SK-N-SH treated with all-trans-retinoic acid at 6 μM for 48 hours (cell line): ENCODE results near the gene SOX30.

ENCODE experiments used
- ATAC-seq: fragments of 200-7000 bp; cut with Tn5 transposase; 3 replicates; pipeline ENCODE4 v1.9.1; 2020; ENCODE audit warnings: mild to moderate bottlenecking, moderate library complexity
- ARNTL ChIP-seq: fragments of 450-650 bp; formaldehyde crosslinking; IDR thresholded peaks from 2 replicates; pipeline ENCODE4 v1.5.0; 2020; ENCODE audit warnings: low read depth, mild to moderate bottlenecking, moderate library complexity, borderline replicate concordance
- BACH2 ChIP-seq: fragments of 250-450 bp; sonication (Bioruptor Pico); IDR thresholded peaks from 2 replicates; pipeline ENCODE4 v1.9.0; 2021; ENCODE audit warnings: mild to moderate bottlenecking, borderline replicate concordance
- GLIS3 ChIP-seq: fragments of 250-450 bp; sonication (Bioruptor Pico); IDR thresholded peaks from 2 replicates; pipeline ENCODE4 v1.5.0; 2020; ENCODE audit warnings: mild to moderate bottlenecking, moderate library complexity
- POU6F1 ChIP-seq: fragments of 250-450 bp; sonication (Bioruptor Pico); IDR thresholded peaks from 2 replicates; pipeline ENCODE4 v1.8.0; 2021; ENCODE audit warnings: low read depth, mild to moderate bottlenecking, moderate library complexity, borderline replicate concordance
- PPARA ChIP-seq: fragments of 250-450 bp; sonication (Bioruptor Pico); IDR thresholded peaks from 2 replicates; pipeline ENCODE4 v1.5.0; 2020; ENCODE audit warnings: mild to moderate bottlenecking, borderline replicate concordance
- RARB ChIP-seq: fragments of 250-450 bp; sonication (Bioruptor Pico); IDR thresholded peaks from 2 replicates; pipeline ENCODE4 v1.8.0; 2021; ENCODE audit warnings: mild to moderate bottlenecking, moderate library complexity
- SNAI2 ChIP-seq: fragments of 250-450 bp; sonication (Bioruptor Pico); IDR thresholded peaks from 2 replicates; pipeline ENCODE4 v1.5.0; 2020; ENCODE audit warnings: mild to moderate bottlenecking, moderate library complexity
- ZC3H10 ChIP-seq: fragments of 250-450 bp; sonication (Bioruptor Pico); IDR thresholded peaks from 2 replicates; pipeline ENCODE4 v1.5.1; 2021; ENCODE audit warnings: mild to moderate bottlenecking, moderate library complexity
- ZFP3 ChIP-seq: fragments of 250-450 bp; sonication (Bioruptor Pico); IDR thresholded peaks from 2 replicates; pipeline ENCODE4 v1.5.0; 2020; ENCODE audit warnings: mild to moderate bottlenecking, moderate library complexity
- ZFP30 ChIP-seq: fragments of 450-650 bp; formaldehyde crosslinking; IDR thresholded peaks from 2 replicates; pipeline ENCODE4 v1.5.0; 2022; ENCODE audit warnings: mild to moderate bottlenecking, moderate library complexity
- ZNF565 ChIP-seq: fragments of 450-650 bp; formaldehyde crosslinking; conservative IDR thresholded peaks from 2 replicates; pipeline ENCODE4 v1.5.0; 2020; ENCODE audit warnings: low read depth, mild to moderate bottlenecking, moderate library complexity
- ZNF70 ChIP-seq: fragments of 450-650 bp; formaldehyde crosslinking; IDR thresholded peaks from 2 replicates; pipeline ENCODE4 v1.5.0; 2020; ENCODE audit warnings: mild to moderate bottlenecking, moderate library complexity
- ZNF8 ChIP-seq: fragments of 450-650 bp; formaldehyde crosslinking; IDR thresholded peaks from 2 replicates; pipeline ENCODE4 v1.5.0; 2020; ENCODE audit warnings: mild to moderate bottlenecking, moderate library complexity
- TF ChIP-seq, protein P1 (sequence below): fragments of 250-450 bp; sonication (Bioruptor Pico); IDR thresholded peaks from 2 replicates; pipeline ENCODE4 v1.5.0; 2020; ENCODE audit warnings: mild to moderate bottlenecking, moderate library complexity
- TF ChIP-seq, protein P2 (sequence below): fragments of 250-450 bp; sonication (Bioruptor Pico); IDR thresholded peaks from 2 replicates; pipeline ENCODE4 v1.5.1; 2021; ENCODE audit warnings: mild to moderate bottlenecking, moderate library complexity
- TF ChIP-seq, protein P3 (sequence below): fragments of 250-450 bp; sonication (Bioruptor Pico); IDR thresholded peaks from 2 replicates; pipeline ENCODE4 v1.8.0; 2020; ENCODE audit warnings: mild to moderate bottlenecking, moderate library complexity, borderline replicate concordance

Gene SOX30

GRCh38 chr5:157596487-157596886, 55.8 kb downstream of the SOX30 start:
- TF ChIP-seq SNAI2: no peak
- no peak for TF ChIP-seq PPARA
- no peak for TF ChIP-seq ZNF70 (CRISPR knock-in tag)
- TF ChIP-seq BACH2 (CRISPR knock-in tag): no peak
- no peak for TF ChIP-seq ZFP30 (CRISPR knock-in tag)
- TF ChIP-seq, protein P1, sequence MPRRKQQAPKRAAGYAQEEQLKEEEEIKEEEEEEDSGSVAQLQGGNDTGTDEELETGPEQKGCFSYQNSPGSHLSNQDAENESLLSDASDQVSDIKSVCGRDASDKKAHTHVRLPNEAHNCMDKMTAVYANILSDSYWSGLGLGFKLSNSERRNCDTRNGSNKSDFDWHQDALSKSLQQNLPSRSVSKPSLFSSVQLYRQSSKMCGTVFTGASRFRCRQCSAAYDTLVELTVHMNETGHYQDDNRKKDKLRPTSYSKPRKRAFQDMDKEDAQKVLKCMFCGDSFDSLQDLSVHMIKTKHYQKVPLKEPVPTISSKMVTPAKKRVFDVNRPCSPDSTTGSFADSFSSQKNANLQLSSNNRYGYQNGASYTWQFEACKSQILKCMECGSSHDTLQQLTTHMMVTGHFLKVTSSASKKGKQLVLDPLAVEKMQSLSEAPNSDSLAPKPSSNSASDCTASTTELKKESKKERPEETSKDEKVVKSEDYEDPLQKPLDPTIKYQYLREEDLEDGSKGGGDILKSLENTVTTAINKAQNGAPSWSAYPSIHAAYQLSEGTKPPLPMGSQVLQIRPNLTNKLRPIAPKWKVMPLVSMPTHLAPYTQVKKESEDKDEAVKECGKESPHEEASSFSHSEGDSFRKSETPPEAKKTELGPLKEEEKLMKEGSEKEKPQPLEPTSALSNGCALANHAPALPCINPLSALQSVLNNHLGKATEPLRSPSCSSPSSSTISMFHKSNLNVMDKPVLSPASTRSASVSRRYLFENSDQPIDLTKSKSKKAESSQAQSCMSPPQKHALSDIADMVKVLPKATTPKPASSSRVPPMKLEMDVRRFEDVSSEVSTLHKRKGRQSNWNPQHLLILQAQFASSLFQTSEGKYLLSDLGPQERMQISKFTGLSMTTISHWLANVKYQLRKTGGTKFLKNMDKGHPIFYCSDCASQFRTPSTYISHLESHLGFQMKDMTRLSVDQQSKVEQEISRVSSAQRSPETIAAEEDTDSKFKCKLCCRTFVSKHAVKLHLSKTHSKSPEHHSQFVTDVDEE: no peak
- TF ChIP-seq RARB (CRISPR knock-in tag): no peak
- no peak for ATAC-seq

DNA sequence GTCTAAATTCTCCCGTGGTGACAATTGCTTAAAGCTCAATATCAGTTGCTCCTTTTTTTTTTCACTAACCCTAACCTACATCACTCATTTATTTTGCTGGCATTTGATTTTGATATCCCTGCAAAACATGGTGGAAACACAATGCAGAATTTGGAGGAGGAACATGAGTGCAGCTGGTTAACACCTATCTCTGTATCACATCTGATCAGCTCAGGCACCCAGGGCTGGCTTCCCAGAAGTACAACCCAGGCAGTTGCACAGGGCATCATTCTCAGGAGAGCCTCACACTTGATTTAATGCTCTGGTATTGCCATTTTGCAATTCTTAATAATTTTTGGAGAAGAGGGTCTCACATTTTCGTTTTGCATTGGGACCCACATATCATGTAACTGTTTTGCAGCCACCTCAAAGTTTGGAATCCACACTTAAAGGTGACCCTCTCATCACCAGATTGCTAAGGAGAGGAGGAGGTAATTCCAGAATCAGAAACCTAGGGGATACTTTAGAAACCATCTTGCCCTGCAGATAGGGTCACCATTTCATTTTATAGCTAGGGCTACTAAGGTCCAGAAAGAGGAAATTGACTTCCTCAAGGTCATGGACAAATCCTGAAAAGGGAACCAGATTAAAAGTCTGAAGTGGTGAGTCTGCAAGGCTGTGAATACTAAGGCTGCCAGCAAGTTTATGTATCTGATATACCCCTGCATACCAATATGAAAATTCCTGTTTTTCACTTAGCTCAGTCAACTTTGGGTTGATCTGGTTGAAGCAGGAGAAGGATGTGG, 57.4 kb downstream of the SOX30 start:
- no peak for ATAC-seq
- TF ChIP-seq, protein P2, sequence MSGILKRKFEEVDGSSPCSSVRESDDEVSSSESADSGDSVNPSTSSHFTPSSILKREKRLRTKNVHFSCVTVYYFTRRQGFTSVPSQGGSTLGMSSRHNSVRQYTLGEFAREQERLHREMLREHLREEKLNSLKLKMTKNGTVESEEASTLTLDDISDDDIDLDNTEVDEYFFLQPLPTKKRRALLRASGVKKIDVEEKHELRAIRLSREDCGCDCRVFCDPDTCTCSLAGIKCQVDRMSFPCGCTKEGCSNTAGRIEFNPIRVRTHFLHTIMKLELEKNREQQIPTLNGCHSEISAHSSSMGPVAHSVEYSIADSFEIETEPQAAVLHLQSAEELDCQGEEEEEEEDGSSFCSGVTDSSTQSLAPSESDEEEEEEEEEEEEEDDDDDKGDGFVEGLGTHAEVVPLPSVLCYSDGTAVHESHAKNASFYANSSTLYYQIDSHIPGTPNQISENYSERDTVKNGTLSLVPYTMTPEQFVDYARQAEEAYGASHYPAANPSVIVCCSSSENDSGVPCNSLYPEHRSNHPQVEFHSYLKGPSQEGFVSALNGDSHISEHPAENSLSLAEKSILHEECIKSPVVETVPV: no peak
- TF ChIP-seq RARB (CRISPR knock-in tag): no peak
- TF ChIP-seq ZFP30 (CRISPR knock-in tag): no peak
- no peak for TF ChIP-seq POU6F1 (CRISPR knock-in tag)

GRCh38 chr5:157594257-157594656, 58.0 kb downstream of the SOX30 start:
- ATAC-seq: no peak
- no peak for TF ChIP-seq BACH2 (CRISPR knock-in tag)

- TF ChIP-seq, protein P3, sequence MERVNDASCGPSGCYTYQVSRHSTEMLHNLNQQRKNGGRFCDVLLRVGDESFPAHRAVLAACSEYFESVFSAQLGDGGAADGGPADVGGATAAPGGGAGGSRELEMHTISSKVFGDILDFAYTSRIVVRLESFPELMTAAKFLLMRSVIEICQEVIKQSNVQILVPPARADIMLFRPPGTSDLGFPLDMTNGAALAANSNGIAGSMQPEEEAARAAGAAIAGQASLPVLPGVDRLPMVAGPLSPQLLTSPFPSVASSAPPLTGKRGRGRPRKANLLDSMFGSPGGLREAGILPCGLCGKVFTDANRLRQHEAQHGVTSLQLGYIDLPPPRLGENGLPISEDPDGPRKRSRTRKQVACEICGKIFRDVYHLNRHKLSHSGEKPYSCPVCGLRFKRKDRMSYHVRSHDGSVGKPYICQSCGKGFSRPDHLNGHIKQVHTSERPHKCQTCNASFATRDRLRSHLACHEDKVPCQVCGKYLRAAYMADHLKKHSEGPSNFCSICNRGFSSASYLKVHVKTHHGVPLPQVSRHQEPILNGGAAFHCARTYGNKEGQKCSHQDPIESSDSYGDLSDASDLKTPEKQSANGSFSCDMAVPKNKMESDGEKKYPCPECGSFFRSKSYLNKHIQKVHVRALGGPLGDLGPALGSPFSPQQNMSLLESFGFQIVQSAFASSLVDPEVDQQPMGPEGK (CRISPR knock-in tag): no peak
- TF ChIP-seq ZC3H10: no peak
- no peak for TF ChIP-seq ZNF8 (CRISPR knock-in tag)
- no peak for TF ChIP-seq SNAI2
- TF ChIP-seq ZFP3 (CRISPR knock-in tag): no peak
- TF ChIP-seq, protein P2: no peak
- no peak for TF ChIP-seq ARNTL (CRISPR knock-in tag)
- TF ChIP-seq ZNF565: no peak
- no peak for TF ChIP-seq GLIS3 (CRISPR knock-in tag)
- TF ChIP-seq, all 23 proteins: peak for 0
- no peak for ATAC-seq
Measured at GRCh38 chr5:157593052-157593757, 59.0 kb downstream of the SOX30 start.
